Measurements from ENCODE around the gene EXOSC7. TPM values are rescaled to one million over a fixed set of nuclear protein-coding genes. Genes with fewer than 3 reads are reported as not detected.
"Not testable (repeated sequence)": the region's sequence is repeated elsewhere in the genome, so short reads cannot be mapped to it uniquely, and the experiment has no call there.

Gene EXOSC7
- total and polyA plus RNA-seq, 12 donors: 68.9 to 214 (median 81.6) TPM

- intact Hi-C loops (cut with DNase I): no loop called here
- H3K4me3 ChIP-seq: no peak overlapping the region
- H3K9me3 ChIP-seq (replicated peaks in 1 of 3): no peaks in the 10 kb centered on the region
- 35 to 55% (median 38%) methylated on average over 1 of the region's 1 CpG for WGBS, 4 donors
- DNase-seq: peak in 5 of 7 donors; percentile 45 to 68 (median 53)
- no peak for TF ChIP-seq CTCF (IDR thresholded peaks at IDR 0.05)
- peak in 1 of 2 donors; percentile 21 for TF ChIP-seq POLR2A (IDR thresholded peaks at IDR 0.05)
- H3K4me1 ChIP-seq (replicated peaks in 1 of 2): peaks cover 41 to 66% of the 10 kb centered on the region in 2 donors
- H3K27me3 ChIP-seq: no peaks in the 10 kb centered on the region
- H3K27ac ChIP-seq: peak overlapping the region in 4 of 5 donors; percentile 33 to 85 (median 78)
- H3K36me3 ChIP-seq (replicated peaks in 1 of 2): no peaks in the 10 kb centered on the region
These were observed 7.5 kb downstream of the EXOSC7 start for GRCh38 chr3:44983484-44983941.

- Histone ChIP-seq H3K4me3 (no peak overlapping the region), H3K4me1 (replicated peaks in 1 of 2) (peaks cover 43 to 72% of the 10 kb centered on the region in 2 donors)
These were observed 8.3 kb downstream of the EXOSC7 start for GRCh38 chr3:44984335-44984734.

GRCh38 chr3:44986330-44986729 is 10.3 kb downstream of the EXOSC7 start:
- 92 to 98% (median 97%) methylated on average over 11 to 14 of the region's 14 CpGs for WGBS, 4 donors
- H3K4me3 ChIP-seq; DNase-seq; intact Hi-C loops (cut with DNase I); H3K27me3 ChIP-seq; H3K36me3 ChIP-seq (replicated peaks in 1 of 2); H3K9me3 ChIP-seq (replicated peaks in 1 of 3): not testable (repeated sequence)
- H3K27ac ChIP-seq: peak overlapping the region in 1 of 5 donors; percentile 25
- peaks cover 43 to 79% of the 10 kb centered on the region in 2 donors for H3K4me1 ChIP-seq (replicated peaks in 1 of 2)

More at GRCh38 chr3:44984335-44984734, 8.3 kb downstream of the EXOSC7 start:
- intact Hi-C loops (cut with DNase I): no loop called here
- Histone ChIP-seq H3K9me3 (replicated peaks in 1 of 3) (no peaks in the 10 kb centered on the region), H3K27me3 (no peaks in the 10 kb centered on the region), H3K27ac (peak overlapping the region in 3 of 5 donors; percentile 78 to 85 (median 78)), H3K36me3 (replicated peaks in 1 of 2) (no peaks in the 10 kb centered on the region)
- WGBS, 4 donors: 78 to 99% (median 93%) methylated on average over 2 of the region's 2 CpGs
- no peak for TF ChIP-seq CTCF (IDR thresholded peaks at IDR 0.05)
- no peak for TF ChIP-seq POLR2A (IDR thresholded peaks at IDR 0.05)
- DNase-seq: peak in 1 of 7 donors; percentile 46

- DNase-seq: peak in 2 of 7 donors; percentile 35 to 38
- intact Hi-C loops (cut with DNase I): no loop called here
- Histone ChIP-seq H3K4me3 (no peak overlapping the region), H3K4me1 (replicated peaks in 1 of 2) (peaks cover 35 to 75% of the 10 kb centered on the region in 2 donors), H3K9me3 (replicated peaks in 1 of 3) (no peaks in the 10 kb centered on the region), H3K27ac (peak overlapping the region in 3 of 5 donors; percentile 30 to 76 (median 64)), H3K27me3 (no peaks in the 10 kb centered on the region), H3K36me3 (replicated peaks in 1 of 2) (peaks cover 0 to 9% of the 10 kb centered on the region in 2 donors)
- no peak for TF ChIP-seq CTCF (IDR thresholded peaks at IDR 0.05)
- TF ChIP-seq POLR2A (IDR thresholded peaks at IDR 0.05): peak in 1 of 2 donors; percentile 39
- 42 to 70% (median 51%) methylated on average over 6 of the region's 6 CpGs for WGBS, 4 donors
These were observed 11.3 kb downstream of the EXOSC7 start for GRCh38 chr3:44987332-44987731.

GRCh38 chr3:44988073-44988472 is 12.0 kb downstream of the EXOSC7 start:
- H3K4me1 ChIP-seq (replicated peaks in 1 of 2): peaks cover 33 to 75% of the 10 kb centered on the region in 2 donors
- H3K27me3 ChIP-seq: no peaks in the 10 kb centered on the region
- peaks cover 0 to 9% of the 10 kb centered on the region in 2 donors for H3K36me3 ChIP-seq (replicated peaks in 1 of 2)
- H3K4me3 ChIP-seq: no peak overlapping the region
- H3K27ac ChIP-seq: peak overlapping the region in 3 of 5 donors; percentile 30 to 76 (median 64)
- intact Hi-C loops (cut with DNase I): no loop called here
- TF ChIP-seq POLR2A (IDR thresholded peaks at IDR 0.05) (no peak), CTCF (IDR thresholded peaks at IDR 0.05) (peak; percentile 12 to 39 (median 31))
- peak in 1 of 7 donors; percentile 39 for DNase-seq
- no peaks in the 10 kb centered on the region for H3K9me3 ChIP-seq (replicated peaks in 1 of 3)
- WGBS, 4 donors: 89 to 95% (median 93%) methylated on average over 2 of the region's 2 CpGs

Data from adrenal gland (tissue), 12 donors.